ENCODE measurements around the gene PSORS1C1.

The PSORS1C1 gene

DNA sequence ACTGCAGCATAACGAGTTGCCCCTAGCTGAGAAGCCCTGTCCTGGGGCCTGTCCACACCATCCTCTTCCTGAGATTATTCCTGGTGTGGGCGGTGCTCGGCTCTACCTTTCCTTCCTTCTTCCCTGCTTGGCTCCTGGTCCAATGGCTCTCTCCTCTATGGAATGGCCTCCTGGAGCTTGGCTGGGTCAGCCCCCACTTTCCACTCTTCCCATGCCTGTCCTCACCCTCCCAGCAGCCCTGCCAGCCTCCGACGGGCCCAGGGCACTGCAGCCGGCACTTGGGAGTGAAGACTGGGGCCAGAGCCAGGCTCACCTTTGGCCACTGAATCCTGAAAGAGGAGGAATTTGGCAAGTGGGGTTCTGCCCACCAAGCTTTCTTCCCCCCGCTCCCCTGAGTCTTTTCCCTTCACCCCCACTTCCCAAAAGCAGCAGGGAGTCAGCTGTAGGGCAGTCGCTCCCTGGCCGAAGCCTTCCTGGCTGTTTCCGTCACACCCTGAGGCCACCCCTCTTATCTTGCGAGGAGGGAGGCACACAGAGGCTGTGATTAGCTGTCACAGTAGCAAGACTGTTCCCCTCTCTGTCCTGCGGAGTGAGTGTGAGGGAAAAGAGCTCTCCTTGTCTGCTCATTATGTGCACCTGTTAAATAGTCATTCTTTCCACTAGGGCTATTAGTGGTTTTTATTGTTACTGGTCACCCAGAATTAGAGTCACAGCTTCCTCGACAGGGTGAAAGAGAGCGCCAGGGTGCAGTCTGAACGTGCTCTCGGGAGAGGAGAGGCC lies 12.0 kb downstream of the PSORS1C1 start:
- no peak for DNase-seq (ENCODE audit: low read depth)

GRCh38 chr6:31128093-31128676 lies 13.6 kb downstream of the PSORS1C1 start:
- DNase-seq (ENCODE audit: low read depth): no peak

DNA sequence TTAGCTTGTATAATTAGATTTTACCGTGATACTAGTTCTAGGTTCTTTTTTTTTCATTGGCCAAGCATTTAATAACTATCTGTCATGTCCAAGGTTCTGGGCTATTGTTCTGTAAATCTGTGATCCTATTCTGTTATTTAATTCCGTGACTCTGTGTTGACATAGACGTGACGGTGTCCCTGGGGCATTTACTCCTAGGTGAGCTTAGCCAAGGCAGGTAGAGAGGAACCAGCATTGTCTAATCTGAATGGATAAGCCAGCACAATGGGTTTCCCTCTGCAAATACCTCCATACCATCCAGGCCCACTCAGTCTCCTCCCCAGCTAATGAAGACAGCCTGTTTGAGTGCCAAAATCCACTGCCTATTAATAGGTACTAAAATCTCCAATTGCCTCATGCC lies 14.5 kb downstream of the PSORS1C1 start:
- no peak for DNase-seq (ENCODE audit: low read depth)

- no peak for DNase-seq (ENCODE audit: low read depth)
Measured at GRCh38 chr6:31130751-31131150, 16.2 kb downstream of the PSORS1C1 start.

DNA sequence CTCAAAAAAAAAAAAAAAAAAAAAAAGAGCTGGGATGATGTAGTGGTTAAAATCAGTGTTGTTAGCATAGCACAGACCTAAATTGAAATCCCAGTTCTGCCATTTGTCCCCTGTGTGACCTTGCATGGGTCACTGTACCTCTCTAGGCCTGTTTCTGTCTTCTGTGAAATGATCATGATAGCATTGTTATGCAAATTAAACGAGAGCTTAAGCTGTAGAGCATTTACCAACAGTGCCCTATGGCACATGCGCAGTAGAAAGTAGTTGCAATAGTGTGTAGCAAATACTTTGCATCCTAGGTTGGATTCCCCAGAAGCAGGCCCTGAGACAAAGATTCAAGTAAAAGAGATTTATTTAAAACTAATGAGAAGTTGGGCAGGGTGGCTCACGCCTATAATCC lies 17.0 kb downstream of the PSORS1C1 start:
- DNase-seq (ENCODE audit: low read depth): no peak

DNA sequence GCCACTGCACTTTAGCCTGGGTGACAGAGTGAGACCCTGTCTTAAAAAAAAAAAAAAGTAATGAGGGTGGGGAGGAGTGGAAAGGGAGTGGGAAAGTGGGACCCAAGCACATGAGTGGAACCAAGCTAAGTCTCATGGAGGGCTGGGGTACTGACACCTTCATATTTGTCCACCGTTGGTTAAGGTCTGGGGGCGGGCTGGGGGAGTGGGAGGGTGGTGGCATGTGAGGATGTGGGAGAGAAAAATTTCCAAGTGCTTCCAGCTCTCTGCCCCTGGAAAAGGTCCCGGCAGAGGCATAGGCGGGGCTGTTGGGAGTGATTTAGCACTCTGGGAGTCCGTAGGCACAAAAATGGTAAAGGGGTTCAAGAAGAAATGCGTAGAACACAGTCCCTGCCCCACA lies 18.2 kb downstream of the PSORS1C1 start:
- no peak for DNase-seq (ENCODE audit: low read depth)

GRCh38 chr6:31135710-31136109 lies 21.1 kb downstream of the PSORS1C1 start:
- DNase-seq (ENCODE audit: low read depth): no peak

- no peak for DNase-seq (ENCODE audit: low read depth)
Measured at GRCh38 chr6:31138982-31139381, 24.4 kb downstream of the PSORS1C1 start, which contains the start of gene PSORS1C2. PSORS1C2 (minus strand) TSS chr6:31139066; CDS start chr6:31139026, 40 bp downstream.

DNA sequence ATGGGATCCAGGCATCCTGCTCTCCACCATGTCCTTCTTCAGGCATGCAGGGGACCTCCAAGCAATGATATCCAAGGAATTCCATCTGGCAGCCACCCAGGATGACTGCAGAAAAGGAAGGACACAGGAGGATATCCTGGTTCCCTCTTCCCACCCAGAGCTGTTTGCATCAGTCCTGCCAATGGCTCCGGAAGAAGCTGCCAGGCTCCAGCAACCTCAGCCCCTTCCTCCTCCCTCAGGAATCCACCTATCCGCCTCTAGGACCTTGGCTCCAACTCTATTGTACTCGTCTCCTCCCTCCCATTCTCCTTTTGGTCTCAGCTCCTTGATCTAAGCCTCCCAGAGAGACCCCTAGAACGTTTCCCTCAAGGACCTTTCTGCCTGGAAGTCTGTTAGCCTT lies 25.0 kb downstream of the PSORS1C1 start:
- DNase-seq (ENCODE audit: low read depth): no peak

GRCh38 chr6:31140643-31141042 lies 26.0 kb downstream of the PSORS1C1 start:
- DNase-seq (ENCODE audit: low read depth): no peak

- no peak for DNase-seq (ENCODE audit: low read depth)
Measured at GRCh38 chr6:31142361-31142761, 27.8 kb downstream of the PSORS1C1 start.

- peak; percentile 26 for DNase-seq (ENCODE audit: low read depth)
Measured at GRCh38 chr6:31143148-31143547, 28.5 kb downstream of the PSORS1C1 start.

DNA sequence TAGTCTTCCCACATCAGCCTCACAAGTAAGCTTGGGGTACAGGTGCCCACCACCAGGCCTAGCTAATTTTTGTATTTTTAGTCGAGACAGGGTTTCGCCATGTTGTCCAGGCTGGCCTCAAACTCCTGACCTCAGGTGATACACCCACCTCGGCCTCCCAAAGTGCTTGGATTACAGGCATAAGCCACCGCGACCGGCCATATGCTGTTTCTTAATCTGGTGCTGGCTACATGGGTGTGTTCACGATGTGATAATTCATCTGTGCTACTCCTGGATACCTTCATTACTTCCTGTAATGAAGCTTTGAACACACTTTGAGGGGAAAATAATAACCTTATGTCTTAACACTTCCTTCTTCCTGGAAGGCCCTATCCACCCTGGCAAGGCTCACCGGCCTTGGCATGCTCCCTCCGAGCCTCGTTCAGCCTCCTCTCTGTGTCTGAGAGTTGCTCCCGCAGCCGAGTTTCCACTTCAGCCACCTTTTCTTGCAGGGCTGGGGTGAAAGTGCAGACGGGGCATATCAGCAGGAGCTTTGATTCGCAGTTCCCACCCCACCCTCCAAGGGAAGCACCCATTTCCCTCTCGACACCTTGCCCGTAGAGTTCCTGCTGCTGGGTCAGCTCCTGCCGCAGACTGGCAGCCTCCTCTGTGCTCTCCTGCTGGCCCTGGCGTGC lies 29.8 kb downstream of the PSORS1C1 start:
- no peak for DNase-seq (ENCODE audit: low read depth)

DNA sequence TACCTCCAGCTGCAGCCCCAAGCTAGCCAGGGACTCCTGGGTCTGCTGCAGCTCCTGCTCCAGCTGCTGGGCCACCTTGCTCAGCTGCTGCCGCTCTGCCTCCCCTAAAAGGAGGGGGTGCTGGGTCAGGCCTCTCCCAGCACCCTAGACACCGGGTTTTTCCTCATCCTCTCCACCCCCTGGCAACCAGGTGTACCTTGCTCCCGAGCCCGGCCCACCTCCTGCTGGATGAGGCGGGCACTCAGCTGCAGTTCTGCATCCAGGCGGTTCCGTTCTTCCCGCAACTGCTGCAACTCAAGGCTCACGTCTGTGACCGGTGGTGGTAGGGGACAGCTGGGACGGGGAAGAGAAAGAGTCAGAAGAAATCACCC lies 30.4 kb downstream of the PSORS1C1 start:
- DNase-seq (ENCODE audit: low read depth): no peak

- no peak for DNase-seq (ENCODE audit: low read depth)
Measured at GRCh38 chr6:31145386-31145785, 30.8 kb downstream of the PSORS1C1 start.

DNA sequence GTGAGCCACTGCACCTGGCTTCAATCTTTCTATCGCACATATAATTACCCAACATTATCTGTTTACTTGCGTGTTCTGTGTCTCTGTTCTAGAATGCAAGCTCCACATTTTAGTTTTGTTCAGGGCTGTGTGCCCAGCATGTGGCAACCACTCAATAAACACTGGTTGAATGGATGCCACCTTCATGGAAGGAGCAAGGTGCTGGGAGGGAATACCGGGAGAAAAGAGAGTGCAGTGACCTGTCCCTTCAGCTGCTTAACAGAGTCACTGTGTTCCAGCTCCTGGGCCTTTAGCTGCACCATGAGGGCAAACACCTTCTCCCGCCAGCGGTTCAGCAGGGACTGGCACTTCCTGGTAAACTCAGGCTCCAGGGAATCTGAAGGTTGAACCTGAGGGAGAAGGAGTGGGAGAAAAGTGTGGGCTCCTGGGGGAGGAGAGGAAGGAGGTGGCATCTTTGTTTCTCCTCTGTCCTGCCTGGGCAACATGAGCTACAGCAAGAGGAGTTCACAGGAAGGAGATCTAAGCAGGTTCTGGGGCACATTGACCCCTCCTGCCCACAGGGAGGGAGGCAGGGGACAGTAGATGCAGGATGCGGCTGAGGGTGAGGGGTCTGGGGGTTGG lies 35.3 kb downstream of the PSORS1C1 start:
- DNase-seq (ENCODE audit: low read depth): no peak

DNA sequence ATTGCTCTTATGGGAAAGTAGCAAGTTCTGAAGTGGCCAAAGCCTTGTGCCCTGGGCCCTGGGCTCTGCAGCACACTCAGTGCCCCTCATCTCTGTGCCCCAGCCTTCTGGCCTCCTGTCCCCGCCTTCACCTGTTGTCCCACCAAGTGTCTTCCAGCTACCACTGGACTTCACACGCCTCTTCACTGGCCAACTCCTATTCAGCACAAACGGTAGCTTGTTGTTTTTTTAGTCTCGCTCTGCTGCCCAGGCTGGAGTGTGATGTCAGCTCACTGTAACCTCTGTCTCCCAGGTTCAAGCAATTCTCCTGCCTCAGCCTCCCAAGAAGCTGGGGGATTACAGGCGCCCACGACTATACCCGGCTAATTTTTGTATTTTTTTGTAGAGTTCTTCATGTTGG lies 38.2 kb downstream of the PSORS1C1 start:
- DNase-seq (ENCODE audit: low read depth): no peak

- DNase-seq (ENCODE audit: low read depth): no peak
Measured at GRCh38 chr6:31154436-31154835, 39.8 kb downstream of the PSORS1C1 start.

GRCh38 chr6:31156641-31157040 lies 42.0 kb downstream of the PSORS1C1 start:
- DNase-seq (ENCODE audit: low read depth): no peak

DNA sequence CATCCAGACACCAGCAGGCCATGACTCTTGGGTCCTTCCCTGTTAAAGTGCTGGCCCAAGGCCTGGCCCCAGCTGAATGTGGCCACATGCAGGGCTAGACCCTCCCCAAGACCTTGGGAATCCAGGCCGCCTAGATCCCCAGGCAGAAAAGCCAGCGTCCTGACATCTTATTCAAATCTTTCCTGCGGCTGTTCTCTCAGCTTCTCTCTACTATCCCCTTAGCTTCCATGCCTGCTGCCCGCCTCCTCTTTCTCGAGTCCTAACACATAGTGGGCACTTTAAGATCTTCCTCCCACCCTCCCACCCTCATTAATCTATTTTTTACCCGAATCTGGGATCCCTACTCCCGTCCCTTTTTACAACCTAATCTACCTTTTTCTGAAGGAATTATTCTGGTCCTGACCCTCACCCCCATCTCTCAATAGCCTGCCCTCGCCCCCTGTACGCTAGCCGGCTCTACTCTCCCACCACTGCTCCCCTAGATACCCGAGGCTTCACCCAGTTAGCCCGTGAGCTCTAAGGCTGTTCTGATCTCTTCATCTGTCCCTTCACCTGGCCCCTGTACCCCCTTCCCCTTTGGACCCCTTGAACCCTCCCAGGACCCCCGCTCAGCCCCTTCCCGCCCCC lies 43.0 kb downstream of the PSORS1C1 start, which contains the start of gene CCHCR1:
Gene CCHCR1, minus strand, starts transcription at position 290 of the 627 bp plus-strand sequence. Its CDS starts 202 bp downstream, at position 88.
- no peak for DNase-seq (ENCODE audit: low read depth)

GRCh38 chr6:31158140-31158862 lies 43.7 kb downstream of the PSORS1C1 start, which contains the start of gene TCF19:
TCF19 (plus strand) TSS chr6:31158589; CDS start chr6:31159470, 881 bp downstream.
- peak; percentile 99 for DNase-seq (ENCODE audit: low read depth)

Data from fibroblast of gingiva (primary cell).